GM19240 (cell line): ENCODE measurements around the gene CRHBP.

Experiments used
- DNase-seq: peaks from one replicate; pipeline ENCODE4 v3.0.0; 2011; ENCODE audit warnings: low spot score; ENCODE audit not compliant: insufficient read length

CRHBP gene

DNA sequence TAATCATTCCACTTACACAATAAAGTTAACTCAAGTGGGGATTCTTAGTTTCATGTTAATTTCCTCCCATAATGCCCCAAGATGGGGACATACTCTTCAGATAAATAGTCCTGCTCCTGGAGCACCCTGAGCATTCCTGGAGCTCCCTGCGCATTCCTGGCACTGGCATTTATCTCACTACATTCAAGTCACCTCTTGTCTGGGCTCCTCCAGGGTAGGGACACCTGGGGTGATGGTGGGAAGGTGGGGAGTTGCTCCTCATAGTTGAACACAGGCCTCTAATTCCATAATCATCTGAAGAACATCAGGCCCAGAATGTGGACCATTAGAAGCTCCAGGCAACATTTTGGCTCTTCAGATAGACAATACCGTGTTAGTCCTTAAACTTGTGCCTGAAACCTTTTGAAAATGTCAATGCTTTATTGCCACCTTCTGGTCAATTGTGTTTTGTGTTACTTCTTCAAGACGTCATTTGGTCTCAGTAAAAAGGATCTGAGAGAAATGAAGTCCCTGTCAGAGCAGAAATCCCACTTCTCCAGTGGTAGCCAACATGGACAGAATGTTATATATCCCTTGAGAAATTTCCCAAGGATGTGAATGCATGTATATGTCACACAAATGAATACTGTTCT is 63.2 kb downstream of the CRHBP start:
- DNase-seq, result no peak

DNA sequence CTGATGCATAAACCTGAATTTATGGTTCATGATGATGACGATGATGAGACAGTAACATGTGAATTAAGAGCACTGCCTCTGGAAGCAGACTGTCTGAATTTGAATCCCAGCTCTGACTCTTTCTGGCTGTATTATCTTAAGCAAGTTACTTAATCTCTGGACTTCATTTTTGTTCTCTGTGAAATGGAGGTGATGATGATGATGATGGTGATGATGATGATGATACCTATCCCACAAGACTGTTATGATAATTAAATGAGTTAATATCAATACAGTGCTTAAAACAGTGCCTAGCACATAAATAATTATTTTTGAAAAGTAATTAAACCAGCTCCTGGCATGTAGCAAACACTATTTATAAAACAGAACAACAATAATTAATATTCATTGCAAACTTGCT is 64.1 kb downstream of the CRHBP start:
- no peak for DNase-seq

DNA sequence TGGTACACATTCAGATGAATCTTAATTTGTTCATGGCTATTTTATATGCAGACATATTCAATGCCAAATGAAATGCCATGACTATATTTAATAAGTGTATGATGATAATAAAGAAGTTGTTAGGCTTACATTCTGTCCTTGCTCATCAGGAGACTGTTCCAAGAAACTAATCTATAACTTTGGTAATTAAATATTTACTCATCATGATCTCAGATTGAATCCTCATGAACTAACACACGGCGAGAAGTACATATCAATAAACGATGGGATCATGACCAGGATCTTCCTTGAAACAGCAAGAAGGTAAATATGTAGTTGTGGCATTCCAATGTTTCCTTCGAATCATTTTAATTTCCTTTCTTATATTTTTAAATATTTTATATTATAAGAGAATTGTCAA is 64.8 kb downstream of the CRHBP start:
- no peak for DNase-seq
